Left renal cortex interstitium (tissue), 4 donors: ENCODE measurements around the gene ZNF534. TPM values are rescaled to one million over a fixed set of nuclear protein-coding genes. Genes with fewer than 3 reads are reported as not detected.
"Not testable (repeated sequence)": the region's sequence is repeated elsewhere in the genome, so short reads cannot be mapped to it uniquely, and the experiment has no call there.

Experiments used
- DNase-seq, 4 donors: peaks; one replicate each; pipeline ENCODE4 v3.0.0-alpha.2; 2013; ENCODE audit warnings: low read depth in 4 of 4, low spot score in 2 of 4, missing footprints in 1 of 4
- polyA plus RNA-seq, 4 donors: library from polyadenylated mRNA; unstranded; fragments of 120-200 nt; gene quantifications; one replicate each; pipeline ENCODE4 v1.2.1, GENCODE V29; 2013; ENCODE audit not compliant: insufficient read length in 4 of 4

ZNF534 gene
- polyA plus RNA-seq = under 1 TPM; 0.34 to 0.57 (median 0.45) TPM

DNA sequence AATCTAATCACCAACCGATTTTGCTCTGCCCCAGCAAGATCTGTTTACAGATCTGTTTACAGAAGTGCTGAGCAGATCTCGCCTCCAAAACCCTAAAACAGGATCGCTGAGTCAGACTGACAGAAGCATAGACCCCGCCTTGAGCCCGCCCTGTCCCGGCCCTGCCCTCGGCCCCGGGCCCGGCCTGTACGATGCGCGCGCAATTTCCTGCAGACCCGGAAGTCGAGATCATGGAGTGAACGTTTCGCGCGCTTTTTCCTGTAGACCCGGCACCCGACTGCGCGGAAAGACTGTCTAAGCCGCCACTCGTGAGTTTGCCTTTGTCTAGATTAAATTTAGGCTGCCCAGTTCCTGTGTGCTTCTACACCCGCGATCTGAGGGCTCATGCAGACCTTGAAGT is at the start of gene ZNF534:
Gene ZNF534 (plus strand): TSS at position 212 of the 400 bp plus-strand sequence. CDS start 2,327 bp downstream, outside the sequence.
- no peak for DNase-seq

- no peak for DNase-seq
These were observed 37.8 kb upstream of the ZNF534 start for GRCh38 chr19:52391135-52391534.

GRCh38 chr19:52397310-52398080 is 31.5 kb upstream of the ZNF534 start, which contains the start of gene ZNF528:
TSS of gene ZNF528 (plus strand) at chr19:52397849. CDS start at chr19:52402014, 4,165 bp downstream.
- peak; percentile 72 to 95 (median 88) for DNase-seq

DNA sequence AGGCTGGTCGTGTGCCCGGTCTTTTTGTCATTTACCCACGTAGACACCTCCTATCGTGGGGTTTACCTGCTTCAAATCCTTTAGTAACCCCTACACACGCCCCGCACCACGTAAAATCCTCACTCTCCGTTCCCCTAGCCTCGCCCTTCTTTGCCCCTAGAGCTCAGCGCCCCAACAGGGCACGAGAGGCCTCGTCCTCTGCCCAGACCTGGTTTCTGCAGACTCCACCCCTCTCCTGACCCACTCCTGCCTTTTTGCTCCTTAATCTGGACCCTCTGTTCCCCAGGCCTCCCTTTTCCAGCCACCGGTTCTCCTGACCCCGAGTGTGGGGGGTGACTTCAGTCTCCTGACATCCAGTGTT is 30.9 kb upstream of the ZNF534 start:
- DNase-seq = no peak

- no peak for DNase-seq
These were observed 18.7 kb upstream of the ZNF534 start for GRCh38 chr19:52410276-52410675.

- no peak for DNase-seq
These were observed 13.2 kb upstream of the ZNF534 start for GRCh38 chr19:52415711-52416110.

DNA sequence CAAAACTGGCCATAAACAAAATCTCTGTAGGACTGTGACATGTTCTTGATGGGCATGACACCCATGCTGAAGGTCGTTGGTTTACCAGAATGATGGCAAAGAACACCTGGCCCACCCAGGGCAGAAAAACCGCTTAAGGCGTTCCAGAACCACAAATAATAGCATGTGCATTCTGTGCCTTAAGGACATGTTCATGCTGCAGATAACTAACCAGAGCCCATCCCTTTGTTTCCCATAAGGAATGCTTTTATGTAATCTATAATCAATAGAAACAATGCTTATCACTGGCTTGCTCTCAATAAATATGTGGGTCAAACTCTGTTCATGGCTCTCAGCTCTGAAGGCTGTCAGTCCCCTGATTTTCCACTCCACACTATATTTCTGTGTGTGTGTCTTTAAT is 13.2 kb downstream of the ZNF534 start:
- no peak for DNase-seq

GRCh38 chr19:52444506-52444905 is 15.6 kb downstream of the ZNF534 start:
- DNase-seq = no peak

GRCh38 chr19:52451241-52451640 is 22.3 kb downstream of the ZNF534 start:
- DNase-seq = no peak

DNA sequence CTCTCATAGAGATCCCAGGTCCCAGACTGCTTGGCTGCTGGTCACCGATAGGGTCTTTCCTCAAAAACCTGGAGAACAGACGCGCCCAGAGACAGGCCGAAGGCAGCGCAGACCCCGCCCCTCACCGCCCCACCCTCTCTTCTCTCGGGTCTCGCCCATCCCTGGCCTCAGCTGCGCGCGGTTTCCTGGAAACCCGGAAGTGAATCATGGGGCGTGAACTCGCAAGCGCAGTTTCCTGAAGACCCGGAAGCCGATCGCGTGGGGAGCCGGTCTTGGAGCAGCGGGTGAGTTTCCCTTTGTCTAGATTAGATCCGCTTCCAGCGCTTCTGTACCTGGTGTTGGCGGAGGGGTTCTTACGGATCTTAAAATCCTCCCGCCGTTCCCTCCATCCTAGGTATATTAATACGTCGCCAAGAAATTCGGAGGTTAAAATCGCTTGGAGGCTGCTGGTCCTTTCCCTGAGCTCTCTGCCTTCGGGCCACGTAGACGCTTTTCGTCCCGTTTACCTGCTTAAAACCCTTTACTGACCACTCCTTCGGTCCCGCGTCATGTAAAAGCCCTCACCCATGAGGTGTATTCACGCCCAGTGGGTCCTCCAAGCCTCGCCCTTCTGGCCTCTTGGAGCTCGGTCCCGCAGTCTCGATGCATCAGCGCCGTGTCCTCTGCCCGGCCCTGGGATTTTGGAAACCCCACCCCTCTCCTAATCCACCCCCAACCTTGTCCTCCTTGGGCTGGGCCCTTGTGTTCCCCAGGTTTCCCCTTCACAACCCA is 24.6 kb downstream of the ZNF534 start, which contains the start of gene ZNF578:
Gene ZNF578 (plus strand): TSS at position 230 of the 771 bp plus-strand sequence. CDS start 48,293 bp downstream, outside the sequence.
- DNase-seq = peak; percentile 63 to 88 (median 77)

GRCh38 chr19:52464798-52465470 is 36.0 kb downstream of the ZNF534 start:
- DNase-seq = no peak

- no peak for DNase-seq
These were observed 44.9 kb downstream of the ZNF534 start for GRCh38 chr19:52473655-52474350.

- DNase-seq = no peak
These were observed 45.6 kb downstream of the ZNF534 start for GRCh38 chr19:52474351-52475127.

DNA sequence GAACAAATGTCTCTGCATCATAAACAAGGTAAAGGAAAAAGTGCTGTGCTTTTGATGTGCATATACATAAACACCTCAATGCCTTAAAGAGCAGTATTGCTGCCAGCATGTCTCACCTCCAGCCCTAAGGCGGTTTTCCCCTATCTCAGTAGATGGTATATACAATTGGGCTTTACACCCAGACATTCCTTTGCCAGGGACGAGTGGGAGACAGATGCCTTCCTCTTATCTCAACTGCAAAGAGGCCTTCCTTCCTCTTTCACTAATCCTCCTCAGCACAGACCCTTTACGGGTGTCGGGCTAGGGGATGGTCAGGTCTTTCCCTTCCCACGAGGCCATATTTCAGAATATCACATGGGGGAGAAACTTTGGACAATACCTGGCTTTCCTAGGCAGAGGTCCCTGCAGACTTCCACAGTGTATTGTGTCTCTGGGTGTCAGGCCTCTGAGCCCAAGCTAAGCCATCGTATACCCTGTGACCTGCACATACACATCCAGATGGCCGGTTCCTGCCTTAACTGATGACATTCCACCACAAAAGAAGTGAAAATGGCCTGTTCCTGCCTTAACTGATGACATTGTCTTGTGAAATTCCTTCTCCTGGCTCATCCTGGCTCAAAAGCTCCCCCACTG is 55.3 kb downstream of the ZNF534 start:
- DNase-seq = not testable (repeated sequence)

- DNase-seq = not testable (repeated sequence)
These were observed 56.1 kb downstream of the ZNF534 start for GRCh38 chr19:52485064-52485463.

DNA sequence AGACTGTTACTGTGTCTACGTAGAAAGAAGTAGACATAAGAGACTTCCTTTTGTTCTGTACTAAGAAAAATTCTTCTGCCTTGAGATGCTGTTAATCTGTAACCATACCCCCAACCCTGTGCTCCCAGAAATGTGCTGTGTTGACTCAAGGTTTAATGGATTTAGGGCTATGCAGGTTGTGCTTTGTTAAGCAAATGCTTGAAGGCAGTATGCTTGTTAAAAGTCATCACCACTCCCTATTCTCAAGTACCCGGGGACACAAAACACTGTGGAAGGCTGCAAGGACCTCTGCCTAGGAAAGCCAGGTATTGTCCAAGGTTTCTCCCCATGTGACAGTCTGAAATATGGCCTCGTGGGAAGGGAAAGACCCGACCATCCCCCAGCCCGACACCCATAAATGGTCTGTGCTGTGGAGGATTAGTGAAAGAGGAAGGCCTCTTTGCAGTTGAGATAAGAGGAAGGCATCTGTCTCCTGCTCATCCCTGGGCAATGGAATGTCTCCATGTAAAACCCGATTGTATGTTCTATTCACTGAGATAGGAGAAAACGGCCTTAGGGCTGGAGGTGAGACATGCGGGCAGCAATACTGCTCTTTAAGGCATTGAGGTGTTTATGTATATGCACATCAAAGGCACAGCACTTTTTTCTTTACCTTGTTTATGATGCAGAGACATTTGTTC is 56.8 kb downstream of the ZNF534 start:
- not testable (repeated sequence) for DNase-seq

GRCh38 chr19:52492201-52492993 is 63.4 kb downstream of the ZNF534 start:
- DNase-seq = peak in 3 of 4 donors; percentile 15 to 37 (median 21)
